Measurements from ENCODE around the gene SDHAF3.
"Not testable (repeated sequence)": the region's sequence is repeated elsewhere in the genome, so short reads cannot be mapped to it uniquely, and the experiment has no call there.

DNA sequence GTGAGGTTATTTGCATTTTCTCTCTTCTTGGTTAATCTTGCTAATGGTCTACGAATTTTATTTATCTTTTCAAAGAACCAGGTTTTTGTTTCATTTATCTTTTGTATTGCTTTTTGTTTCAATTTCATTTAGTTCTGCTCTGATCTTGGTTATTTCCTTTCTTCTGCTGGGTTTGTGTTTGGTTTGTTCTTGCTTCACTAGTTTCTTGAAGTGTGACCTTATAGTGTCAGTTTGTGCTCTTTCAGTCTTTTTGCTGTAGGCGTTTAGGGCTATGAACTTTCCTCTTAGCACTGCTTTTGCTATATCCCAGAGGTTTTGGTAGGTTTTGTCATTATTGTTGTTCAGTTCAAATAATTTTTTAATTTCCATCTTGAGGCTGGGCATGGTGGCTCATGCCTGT, 45.5 kb upstream of the SDHAF3 start:
- TF ChIP-seq POLR2A (IDR thresholded peaks at IDR 0.05) = not testable (repeated sequence)
- TF ChIP-seq, protein P1, sequence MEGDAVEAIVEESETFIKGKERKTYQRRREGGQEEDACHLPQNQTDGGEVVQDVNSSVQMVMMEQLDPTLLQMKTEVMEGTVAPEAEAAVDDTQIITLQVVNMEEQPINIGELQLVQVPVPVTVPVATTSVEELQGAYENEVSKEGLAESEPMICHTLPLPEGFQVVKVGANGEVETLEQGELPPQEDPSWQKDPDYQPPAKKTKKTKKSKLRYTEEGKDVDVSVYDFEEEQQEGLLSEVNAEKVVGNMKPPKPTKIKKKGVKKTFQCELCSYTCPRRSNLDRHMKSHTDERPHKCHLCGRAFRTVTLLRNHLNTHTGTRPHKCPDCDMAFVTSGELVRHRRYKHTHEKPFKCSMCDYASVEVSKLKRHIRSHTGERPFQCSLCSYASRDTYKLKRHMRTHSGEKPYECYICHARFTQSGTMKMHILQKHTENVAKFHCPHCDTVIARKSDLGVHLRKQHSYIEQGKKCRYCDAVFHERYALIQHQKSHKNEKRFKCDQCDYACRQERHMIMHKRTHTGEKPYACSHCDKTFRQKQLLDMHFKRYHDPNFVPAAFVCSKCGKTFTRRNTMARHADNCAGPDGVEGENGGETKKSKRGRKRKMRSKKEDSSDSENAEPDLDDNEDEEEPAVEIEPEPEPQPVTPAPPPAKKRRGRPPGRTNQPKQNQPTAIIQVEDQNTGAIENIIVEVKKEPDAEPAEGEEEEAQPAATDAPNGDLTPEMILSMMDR (IDR thresholded peaks at IDR 0.05) = not testable (repeated sequence)
